ENCODE data around the gene SAMD3.
"Not testable (repeated sequence)": the region's sequence is repeated elsewhere in the genome, so short reads cannot be mapped to it uniquely, and the experiment has no call there.

Gene SAMD3

GRCh38 chr6:130239755-130240154 is 17.0 kb upstream of the SAMD3 start:
- peak in 1 of 2 experiments; percentile 22 for DNase-seq (ENCODE audit: low spot score in 2 of 2)
- Histone ChIP-seq H3K27me3 (ENCODE audit: low read depth) (no peaks in the 10 kb centered on the region), H3K9me3 (no peaks in the 10 kb centered on the region), H3K4me3 (no peak overlapping the region), H3K36me3 (replicated peaks) (no peaks in the 10 kb centered on the region), H3K4me1 (no peaks in the 10 kb centered on the region)
- in situ Hi-C loops (cut with MboI; ENCODE audit: low sequenced_read_pairs) = no loop called here

GRCh38 chr6:130233330-130233729 is 10.6 kb upstream of the SAMD3 start:
- Histone ChIP-seq H3K4me1 (no peaks in the 10 kb centered on the region), H3K9me3 (no peaks in the 10 kb centered on the region), H3K4me3 (no peak overlapping the region), H3K27me3 (ENCODE audit: low read depth) (no peaks in the 10 kb centered on the region), H3K36me3 (replicated peaks) (no peaks in the 10 kb centered on the region)
- no peak for DNase-seq (ENCODE audit: low spot score in 2 of 2)
- in situ Hi-C loops (cut with MboI; ENCODE audit: low sequenced_read_pairs) = no loop called here

GRCh38 chr6:130230531-130230930 is 7.8 kb upstream of the SAMD3 start:
- H3K9me3 ChIP-seq; in situ Hi-C loops (cut with MboI; ENCODE audit: low sequenced_read_pairs); DNase-seq (ENCODE audit: low spot score in 2 of 2); H3K36me3 ChIP-seq (replicated peaks); H3K4me1 ChIP-seq; H3K4me3 ChIP-seq; H3K27me3 ChIP-seq (ENCODE audit: low read depth): not testable (repeated sequence)

- no peaks in the 10 kb centered on the region for H3K36me3 ChIP-seq (replicated peaks)
- in situ Hi-C loops (cut with MboI; ENCODE audit: low sequenced_read_pairs) = no loop called here
- H3K4me1 ChIP-seq = no peaks in the 10 kb centered on the region
- no peaks in the 10 kb centered on the region for H3K9me3 ChIP-seq
- no peak overlapping the region for H3K4me3 ChIP-seq
- no peaks in the 10 kb centered on the region for H3K27me3 ChIP-seq (ENCODE audit: low read depth)
- no peak for DNase-seq (ENCODE audit: low spot score in 2 of 2)
These were observed 6.9 kb upstream of the SAMD3 start for GRCh38 chr6:130229645-130230044.

GRCh38 chr6:130223508-130223907 is 757 bp upstream of the SAMD3 start:
- Histone ChIP-seq H3K27me3 (ENCODE audit: low read depth) (no peaks in the 10 kb centered on the region), H3K4me1 (no peaks in the 10 kb centered on the region), H3K36me3 (replicated peaks) (no peaks in the 10 kb centered on the region), H3K9me3 (no peaks in the 10 kb centered on the region), H3K4me3 (no peak overlapping the region)
- in situ Hi-C loops (cut with MboI; ENCODE audit: low sequenced_read_pairs) = no loop called here
- no peak for DNase-seq (ENCODE audit: low spot score in 2 of 2)

- Histone ChIP-seq H3K36me3 (replicated peaks) (no peaks in the 10 kb centered on the region), H3K9me3 (no peaks in the 10 kb centered on the region), H3K27me3 (ENCODE audit: low read depth) (no peaks in the 10 kb centered on the region), H3K4me3 (no peak overlapping the region), H3K4me1 (no peaks in the 10 kb centered on the region)
- no peak for DNase-seq (ENCODE audit: low spot score in 2 of 2)
- in situ Hi-C loops (cut with MboI; ENCODE audit: low sequenced_read_pairs) = no loop called here
These were observed 4.6 kb downstream of the SAMD3 start for GRCh38 chr6:130218134-130218533.

- in situ Hi-C loops (cut with MboI; ENCODE audit: low sequenced_read_pairs) = no loop called here
- Histone ChIP-seq H3K4me3 (no peak overlapping the region), H3K27me3 (ENCODE audit: low read depth) (no peaks in the 10 kb centered on the region), H3K4me1 (no peaks in the 10 kb centered on the region), H3K36me3 (replicated peaks) (no peaks in the 10 kb centered on the region), H3K9me3 (no peaks in the 10 kb centered on the region)
- no peak for DNase-seq (ENCODE audit: low spot score in 2 of 2)
These were observed 6.1 kb downstream of the SAMD3 start for GRCh38 chr6:130216620-130217019.

GRCh38 chr6:130215526-130215925 is 7.2 kb downstream of the SAMD3 start:
- no peak overlapping the region for H3K4me3 ChIP-seq
- H3K36me3 ChIP-seq (replicated peaks) = no peaks in the 10 kb centered on the region
- no peaks in the 10 kb centered on the region for H3K4me1 ChIP-seq
- H3K9me3 ChIP-seq = no peaks in the 10 kb centered on the region
- no peak for DNase-seq (ENCODE audit: low spot score in 2 of 2)
- no peaks in the 10 kb centered on the region for H3K27me3 ChIP-seq (ENCODE audit: low read depth)
- in situ Hi-C loops (cut with MboI; ENCODE audit: low sequenced_read_pairs) = no loop called here

GRCh38 chr6:130212215-130212874 is 10.4 kb downstream of the SAMD3 start:
- no peaks in the 10 kb centered on the region for H3K27me3 ChIP-seq (ENCODE audit: low read depth)
- no peaks in the 10 kb centered on the region for H3K9me3 ChIP-seq
- no peaks in the 10 kb centered on the region for H3K36me3 ChIP-seq (replicated peaks)
- in situ Hi-C loops (cut with MboI; ENCODE audit: low sequenced_read_pairs) = no loop called here
- DNase-seq (ENCODE audit: low spot score in 2 of 2) = no peak
- H3K4me3 ChIP-seq = no peak overlapping the region
- H3K4me1 ChIP-seq = no peaks in the 10 kb centered on the region

- no peaks in the 10 kb centered on the region for H3K36me3 ChIP-seq (replicated peaks)
- H3K9me3 ChIP-seq = no peaks in the 10 kb centered on the region
- H3K4me3 ChIP-seq = no peak overlapping the region
- DNase-seq (ENCODE audit: low spot score in 2 of 2) = no peak
- in situ Hi-C loops (cut with MboI; ENCODE audit: low sequenced_read_pairs) = no loop called here
- no peaks in the 10 kb centered on the region for H3K4me1 ChIP-seq
- no peaks in the 10 kb centered on the region for H3K27me3 ChIP-seq (ENCODE audit: low read depth)
These were observed 11.1 kb downstream of the SAMD3 start for GRCh38 chr6:130211691-130212090.

GRCh38 chr6:130207979-130208649 is 14.6 kb downstream of the SAMD3 start:
- Histone ChIP-seq H3K9me3 (no peaks in the 10 kb centered on the region), H3K27me3 (ENCODE audit: low read depth) (no peaks in the 10 kb centered on the region), H3K4me1 (no peaks in the 10 kb centered on the region), H3K36me3 (replicated peaks) (no peaks in the 10 kb centered on the region), H3K4me3 (no peak overlapping the region)
- no peak for DNase-seq (ENCODE audit: low spot score in 2 of 2)
- in situ Hi-C loops (cut with MboI; ENCODE audit: low sequenced_read_pairs) = no loop called here

- no peaks in the 10 kb centered on the region for H3K36me3 ChIP-seq (replicated peaks)
- DNase-seq (ENCODE audit: low spot score in 2 of 2) = no peak
- no peak overlapping the region for H3K4me3 ChIP-seq
- H3K27me3 ChIP-seq (ENCODE audit: low read depth) = no peaks in the 10 kb centered on the region
- H3K4me1 ChIP-seq = no peaks in the 10 kb centered on the region; the same call in 1 of the 2 replicates
- in situ Hi-C loops (cut with MboI; ENCODE audit: low sequenced_read_pairs) = no loop called here
- H3K9me3 ChIP-seq = no peaks in the 10 kb centered on the region
These were observed 16.3 kb downstream of the SAMD3 start for GRCh38 chr6:130206479-130206878.

GRCh38 chr6:130204322-130204721 is 18.4 kb downstream of the SAMD3 start:
- no peaks in the 10 kb centered on the region for H3K36me3 ChIP-seq (replicated peaks)
- H3K4me3 ChIP-seq = no peak overlapping the region
- DNase-seq (ENCODE audit: low spot score in 2 of 2) = no peak
- H3K4me1 ChIP-seq = no peaks in the 10 kb centered on the region; the same call in 1 of the 2 replicates
- in situ Hi-C loops (cut with MboI; ENCODE audit: low sequenced_read_pairs) = no loop called here
- H3K27me3 ChIP-seq (ENCODE audit: low read depth) = no peaks in the 10 kb centered on the region
- H3K9me3 ChIP-seq = no peaks in the 10 kb centered on the region

- Histone ChIP-seq H3K4me3 (no peak overlapping the region), H3K9me3 (no peaks in the 10 kb centered on the region), H3K4me1 (no peaks in the 10 kb centered on the region; the same call in 1 of the 2 replicates), H3K36me3 (replicated peaks) (no peaks in the 10 kb centered on the region), H3K27me3 (ENCODE audit: low read depth) (no peaks in the 10 kb centered on the region)
- in situ Hi-C loops (cut with MboI; ENCODE audit: low sequenced_read_pairs) = no loop called here
- no peak for DNase-seq (ENCODE audit: low spot score in 2 of 2)
These were observed 19.4 kb downstream of the SAMD3 start for GRCh38 chr6:130203370-130203769.

Data from HAP-1 (cell line).